H9 (cell line): ENCODE data around the gene KANSL3. TPM values are rescaled to one million over a fixed set of nuclear protein-coding genes. Genes with fewer than 3 reads are reported as not detected.

Experiments
- DNase-seq: peaks from one replicate; pipeline ENCODE4 v3.0.0-alpha.2; 2017
- H2AFZ ChIP-seq: one replicate; pipeline ENCODE4 v1.6.1; 2013; ENCODE audit warnings: mild to moderate bottlenecking, low read length, control low read depth, moderate library complexity
- H2AK5ac ChIP-seq: 2 replicates; pipeline ENCODE4 v1.6.1; 2013; ENCODE audit warnings: low read length, control low read depth, mixed read lengths; ENCODE audit not compliant: insufficient read length
- H2BK120ac ChIP-seq: one replicate; pipeline ENCODE4 v1.6.1; 2013; ENCODE audit warnings: low read depth, mild to moderate bottlenecking, low read length, control low read depth, inconsistent platforms; ENCODE audit not compliant: poor library complexity, severe bottlenecking
- H2BK12ac ChIP-seq: 2 replicates; pipeline ENCODE4 v1.6.1; 2013; ENCODE audit warnings: low read length, control low read depth, mixed read lengths, low read depth; ENCODE audit not compliant: insufficient read length
- H2BK15ac ChIP-seq: 2 replicates; pipeline ENCODE4 v1.6.1; 2013; ENCODE audit warnings: low read depth, low read length, control low read depth
- H2BK20ac ChIP-seq: one replicate; pipeline ENCODE4 v1.6.1; 2013; ENCODE audit warnings: low read depth, mild to moderate bottlenecking, low read length, control low read depth, inconsistent platforms; ENCODE audit not compliant: poor library complexity, severe bottlenecking
- H2BK5ac ChIP-seq: 2 replicates; pipeline ENCODE4 v1.6.1; 2013; ENCODE audit warnings: low read length, control low read depth, mixed read lengths; ENCODE audit not compliant: insufficient read length
- H3K14ac ChIP-seq: 2 replicates; pipeline ENCODE4 v1.6.1; 2013; ENCODE audit warnings: low read length, control low read depth; ENCODE audit not compliant: insufficient read depth
- H3K18ac ChIP-seq: 2 replicates; pipeline ENCODE4 v1.6.1; 2013; ENCODE audit warnings: low read depth, mild to moderate bottlenecking, mixed read lengths, low read length, control low read depth; ENCODE audit not compliant: insufficient read length
- H3K23ac ChIP-seq: 2 replicates; pipeline ENCODE4 v1.6.1; 2013; ENCODE audit warnings: low read length, control low read depth, mixed read lengths, low read depth; ENCODE audit not compliant: insufficient read length
- H3K23me2 ChIP-seq: 2 replicates; pipeline ENCODE4 v1.6.1; 2013; ENCODE audit warnings: low read depth, mild to moderate bottlenecking, mixed read lengths, low read length, control low read depth; ENCODE audit not compliant: insufficient read length, poor library complexity, severe bottlenecking
- H3K27ac ChIP-seq: 2 replicates; pipeline ENCODE4 v1.5.1; 2013; ENCODE audit warnings: low read length, control low read depth, mixed read lengths, low read depth; ENCODE audit not compliant: insufficient read length
- H3K27me3 ChIP-seq: 2 replicates; pipeline ENCODE4 v1.6.1; 2013; ENCODE audit warnings: low read length, control low read depth, inconsistent platforms; ENCODE audit not compliant: insufficient read depth
- H3K4ac ChIP-seq: 2 replicates; pipeline ENCODE4 v1.6.1; 2013; ENCODE audit warnings: low read depth, mild to moderate bottlenecking, control low read depth, inconsistent platforms, low read length, moderate library complexity
- H3K4me1 ChIP-seq: 2 replicates; pipeline ENCODE4 v1.6.1; 2013; ENCODE audit warnings: low read length, control low read depth, inconsistent platforms; ENCODE audit not compliant: insufficient read depth
- H3K4me2 ChIP-seq: 2 replicates; pipeline ENCODE4 v1.6.1; 2013; ENCODE audit warnings: low read length, control low read depth, mixed read lengths; ENCODE audit not compliant: insufficient read length, insufficient read depth
- H3K56ac ChIP-seq: 2 replicates; pipeline ENCODE4 v1.6.1; 2013; ENCODE audit warnings: low read depth, mild to moderate bottlenecking, mixed read lengths, low read length, control low read depth; ENCODE audit not compliant: insufficient read length
- H3K79me1 ChIP-seq: 2 replicates; pipeline ENCODE4 v1.6.1; 2013; ENCODE audit warnings: low read depth, mild to moderate bottlenecking, moderate library complexity, low read length, control low read depth, inconsistent platforms; ENCODE audit not compliant: insufficient read depth, poor library complexity, severe bottlenecking
- H3K79me2 ChIP-seq: 2 replicates; pipeline ENCODE4 v1.6.1; 2013; ENCODE audit warnings: low read length, control low read depth, inconsistent platforms; ENCODE audit not compliant: insufficient read depth
- H3K9ac ChIP-seq: 2 replicates; pipeline ENCODE4 v1.6.1; 2013; ENCODE audit warnings: low read length, control low read depth, mixed read lengths; ENCODE audit not compliant: insufficient read length; ENCODE audit errors: extremely low read depth
- H3K9me3 ChIP-seq: one replicate; pipeline ENCODE4 v1.6.1; 2013; ENCODE audit warnings: low read depth, low read length, inconsistent platforms; ENCODE audit not compliant: control insufficient read depth
- H3T11ph ChIP-seq: one replicate; pipeline ENCODE4 v1.6.1; 2013; ENCODE audit warnings: mild to moderate bottlenecking, low read length, control low read depth, inconsistent platforms
- H4K20me1 ChIP-seq: one replicate; pipeline ENCODE4 v1.6.1; 2013; ENCODE audit not compliant: control insufficient read depth, insufficient read length, insufficient read depth
- H4K5ac ChIP-seq: 2 replicates; pipeline ENCODE4 v1.6.1; 2013; ENCODE audit warnings: low read depth, mild to moderate bottlenecking, mixed read lengths, low read length, control low read depth; ENCODE audit not compliant: insufficient read length
- H4K8ac ChIP-seq: replicated peaks from 2 replicates; pipeline ENCODE4 v1.6.1; 2013; ENCODE audit warnings: low read length, control low read depth, mixed read lengths, low read depth; ENCODE audit not compliant: insufficient read length
- H4K91ac ChIP-seq: 2 replicates; pipeline ENCODE4 v1.6.1; 2013; ENCODE audit warnings: low read depth, mild to moderate bottlenecking, moderate library complexity, mixed read lengths, low read length, control low read depth; ENCODE audit not compliant: insufficient read length
- H3K27ac Mint-ChIP-seq, 3 experiments: 2 replicates in 2 of 3; 3 replicates in 1 of 3; pipeline ENCODE4 v1.8.0; 2020 to 2021; ENCODE audit warnings: mixed read lengths in 3 of 3, mild to moderate bottlenecking in 1 of 3, moderate library complexity in 1 of 3
- H3K27me3 Mint-ChIP-seq: 2 replicates; pipeline ENCODE4 v1.8.0; 2021; ENCODE audit warnings: low read depth, mild to moderate bottlenecking, moderate library complexity, mixed read lengths
- H3K36me3 Mint-ChIP-seq, 3 experiments: 2 replicates in 2 of 3; 3 replicates in 1 of 3; pipeline ENCODE4 v1.8.0; 2020 to 2021; ENCODE audit warnings: low read depth in 3 of 3, mixed read lengths in 3 of 3; ENCODE audit not compliant: insufficient read depth in 1 of 3
- H3K4me1 Mint-ChIP-seq, 2 experiments: 2 replicates each; pipeline ENCODE4 v1.8.0; 2020; ENCODE audit warnings: mixed read lengths in 2 of 2
- H3K4me3 Mint-ChIP-seq, 2 experiments: 2 replicates in 1 of 2; 3 replicates in 1 of 2; pipeline ENCODE4 v1.8.0; 2020 to 2021; ENCODE audit warnings: mild to moderate bottlenecking in 2 of 2, mixed read lengths in 2 of 2, moderate library complexity in 1 of 2
- H3K9me3 Mint-ChIP-seq, 2 experiments: 2 replicates in 1 of 2; 3 replicates in 1 of 2; pipeline ENCODE4 v1.8.0; 2020; ENCODE audit warnings: mild to moderate bottlenecking in 2 of 2, mixed read lengths in 2 of 2, moderate library complexity in 1 of 2
- WGBS: extraction: QIAGEN DNeasy Blood & Tissue Kit; methylation state at CpG from one replicate; pipeline ENCODE4 v1.1.7; 2013; ENCODE audit warnings: missing lambda C conversion rate, low lambda C conversion rate, mixed read lengths; ENCODE audit not compliant: insufficient read length; ENCODE audit errors: extremely low coverage; 5-methylcytosine and 5-hydroxymethylcytosine counted together
- total RNA-seq: library from RNA; stranded (reverse); gene quantifications from 2 replicates; pipeline ENCODE4 v1.2.1, GENCODE V29; 2021
- TF ChIP-seq, protein P1 (sequence below): fragments of 200-600 bp; sonication (generic); conservative IDR thresholded peaks from 3 replicates; pipeline ENCODE4 v1.8.0; 2021; ENCODE audit warnings: antibody characterized with exemption, mild to moderate bottlenecking

The KANSL3 gene
- total RNA-seq, 1 experiment from 2014 or later = 35.7 TPM

DNA sequence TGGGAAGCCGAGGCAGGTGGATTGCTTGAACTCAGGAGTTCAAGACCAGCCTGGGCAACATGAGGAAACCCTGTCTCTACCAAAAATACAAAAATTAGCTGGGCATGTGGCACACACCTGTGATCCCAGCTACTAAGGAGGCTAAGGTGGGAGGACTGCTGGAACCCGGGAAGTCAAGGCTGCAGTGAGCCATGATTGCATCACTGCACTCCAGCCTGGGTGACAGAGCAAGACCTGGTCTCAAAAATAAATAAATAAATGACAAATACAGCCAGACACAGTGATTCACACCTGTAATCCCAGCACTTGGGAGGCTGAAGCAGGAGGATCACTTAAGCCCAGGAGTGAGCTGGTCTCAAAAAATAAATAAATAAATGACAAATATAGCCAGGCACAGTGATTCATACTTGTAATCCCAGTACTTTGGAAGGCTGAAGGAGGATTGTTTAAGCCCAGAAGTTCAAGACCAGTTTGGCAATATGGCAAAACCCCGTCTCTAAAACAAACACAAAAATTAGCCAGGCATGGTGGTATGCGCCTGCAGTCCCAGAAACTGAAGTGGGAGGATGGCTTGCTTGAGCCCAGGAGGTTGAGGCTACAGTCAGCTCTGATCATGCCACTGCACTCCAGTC, 6.2 kb downstream of the KANSL3 start:
- peaks cover 5% of the 10 kb centered on the region in 2 experiments for H3K4me1 Mint-ChIP-seq
- Histone ChIP-seq H2BK15ac (no peak overlapping the region), H3K56ac (no peak overlapping the region), H2BK5ac (no peak overlapping the region), H3K79me1 (peaks cover 4% of the 10 kb centered on the region), H3T11ph (no peak overlapping the region), H4K91ac (no peak overlapping the region), H3K9ac (no peak overlapping the region), H4K20me1 (no peaks in the 10 kb centered on the region), H3K79me2 (no peaks in the 10 kb centered on the region; the same call in 1 of the 2 replicates), H3K23me2 (no peaks in the 10 kb centered on the region), H3K14ac (no peak overlapping the region), H3K4me1 (no peaks in the 10 kb centered on the region), H2BK120ac (no peak overlapping the region), H2AK5ac (no peak overlapping the region), H2BK12ac (no peak overlapping the region), H3K9me3 (no peaks in the 10 kb centered on the region), H3K27ac (no peak overlapping the region), H3K18ac (no peak overlapping the region), H2AFZ (no peak overlapping the region), H3K23ac (no peak overlapping the region), H3K27me3 (no peaks in the 10 kb centered on the region), H3K4ac (no peak overlapping the region), H2BK20ac (no peak overlapping the region), H3K4me2 (no peak overlapping the region), H4K8ac (no peak overlapping the region), H4K5ac (no peak overlapping the region)
- H3K9me3 Mint-ChIP-seq = no peaks in the 10 kb centered on the region
- TF ChIP-seq, protein P1, sequence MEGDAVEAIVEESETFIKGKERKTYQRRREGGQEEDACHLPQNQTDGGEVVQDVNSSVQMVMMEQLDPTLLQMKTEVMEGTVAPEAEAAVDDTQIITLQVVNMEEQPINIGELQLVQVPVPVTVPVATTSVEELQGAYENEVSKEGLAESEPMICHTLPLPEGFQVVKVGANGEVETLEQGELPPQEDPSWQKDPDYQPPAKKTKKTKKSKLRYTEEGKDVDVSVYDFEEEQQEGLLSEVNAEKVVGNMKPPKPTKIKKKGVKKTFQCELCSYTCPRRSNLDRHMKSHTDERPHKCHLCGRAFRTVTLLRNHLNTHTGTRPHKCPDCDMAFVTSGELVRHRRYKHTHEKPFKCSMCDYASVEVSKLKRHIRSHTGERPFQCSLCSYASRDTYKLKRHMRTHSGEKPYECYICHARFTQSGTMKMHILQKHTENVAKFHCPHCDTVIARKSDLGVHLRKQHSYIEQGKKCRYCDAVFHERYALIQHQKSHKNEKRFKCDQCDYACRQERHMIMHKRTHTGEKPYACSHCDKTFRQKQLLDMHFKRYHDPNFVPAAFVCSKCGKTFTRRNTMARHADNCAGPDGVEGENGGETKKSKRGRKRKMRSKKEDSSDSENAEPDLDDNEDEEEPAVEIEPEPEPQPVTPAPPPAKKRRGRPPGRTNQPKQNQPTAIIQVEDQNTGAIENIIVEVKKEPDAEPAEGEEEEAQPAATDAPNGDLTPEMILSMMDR = no peak
- H3K4me3 Mint-ChIP-seq = no peak overlapping the region
- no CpG with 5 or more reads among the region's 4 CpGs for WGBS
- no peaks in the 10 kb centered on the region; the same call in 1 of the 2 replicates for H3K27me3 Mint-ChIP-seq
- no peak for DNase-seq
- peaks cover 10 to 77% (median 61%) of the 10 kb centered on the region in 3 experiments; a peak in 6 of 7 replicates for H3K36me3 Mint-ChIP-seq
- H3K27ac Mint-ChIP-seq = no peak overlapping the region
